Activated T-cell treated with anti-CD3 and anti-CD28 coated beads for 48 hours (primary cell): ENCODE data around the gene NKD2.
A peak's percentile ranks its signal among the peaks of the same experiment; 100 is the strongest.
"Not testable (repeated sequence)": the region's sequence is repeated elsewhere in the genome, so short reads cannot be mapped to it uniquely, and the experiment has no call there.

Source experiments
- DNase-seq: peaks from one replicate; pipeline ENCODE4 v3.0.0-alpha.2; 2020; ENCODE audit warnings: low read depth

NKD2 gene, protein sequence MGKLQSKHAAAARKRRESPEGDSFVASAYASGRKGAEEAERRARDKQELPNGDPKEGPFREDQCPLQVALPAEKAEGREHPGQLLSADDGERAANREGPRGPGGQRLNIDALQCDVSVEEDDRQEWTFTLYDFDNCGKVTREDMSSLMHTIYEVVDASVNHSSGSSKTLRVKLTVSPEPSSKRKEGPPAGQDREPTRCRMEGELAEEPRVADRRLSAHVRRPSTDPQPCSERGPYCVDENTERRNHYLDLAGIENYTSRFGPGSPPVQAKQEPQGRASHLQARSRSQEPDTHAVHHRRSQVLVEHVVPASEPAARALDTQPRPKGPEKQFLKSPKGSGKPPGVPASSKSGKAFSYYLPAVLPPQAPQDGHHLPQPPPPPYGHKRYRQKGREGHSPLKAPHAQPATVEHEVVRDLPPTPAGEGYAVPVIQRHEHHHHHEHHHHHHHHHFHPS

DNA sequence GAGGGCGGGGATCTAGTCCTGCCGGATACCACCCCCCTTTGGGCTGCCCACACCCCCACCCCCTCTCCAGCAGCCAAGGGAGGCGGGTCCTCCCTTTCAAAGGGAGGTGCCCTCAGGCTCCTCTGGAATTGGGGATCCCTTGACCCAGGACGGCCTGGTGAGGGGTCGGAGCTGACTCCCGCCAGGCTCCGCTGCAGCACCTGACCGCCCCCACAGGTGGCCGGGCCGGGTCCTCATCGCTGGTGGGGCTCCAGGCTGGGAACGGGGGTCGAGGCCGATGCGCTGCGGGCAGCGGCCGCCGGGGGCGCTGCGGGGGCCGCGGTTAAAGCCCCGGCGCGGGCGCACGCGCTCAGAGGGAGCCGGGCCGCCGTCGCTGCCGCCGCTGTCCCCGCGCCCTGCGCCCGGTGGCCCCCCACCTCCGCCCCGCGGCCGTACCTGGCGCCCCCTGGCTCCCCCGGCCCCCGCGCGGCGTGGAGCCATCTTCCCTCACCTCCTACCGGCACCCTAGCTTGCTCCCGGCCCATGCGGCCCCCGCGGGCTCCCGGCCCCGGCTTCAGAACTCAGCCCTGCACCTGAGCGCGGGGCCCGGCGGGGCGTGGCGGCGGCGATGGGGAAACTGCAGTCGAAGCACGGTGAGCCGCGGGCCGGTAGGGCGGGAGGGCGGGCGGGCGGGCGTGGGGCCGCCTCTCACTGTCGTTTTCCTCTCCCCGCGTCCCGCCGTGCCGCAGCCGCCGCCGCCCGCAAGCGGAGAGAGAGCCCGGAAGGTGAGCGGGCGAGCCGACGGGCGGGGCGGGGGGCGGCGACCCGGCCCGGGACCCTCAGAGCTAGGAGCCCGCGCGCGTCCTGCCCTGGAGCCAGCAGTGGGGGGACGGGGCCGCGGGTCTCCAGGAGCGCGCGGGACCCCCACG, at the start of gene NKD2:
Gene NKD2, plus strand, starts transcription at position 352 of the 908 bp plus-strand sequence. Its CDS starts 256 bp downstream, at position 608.
- peak; percentile 57 for DNase-seq

DNA sequence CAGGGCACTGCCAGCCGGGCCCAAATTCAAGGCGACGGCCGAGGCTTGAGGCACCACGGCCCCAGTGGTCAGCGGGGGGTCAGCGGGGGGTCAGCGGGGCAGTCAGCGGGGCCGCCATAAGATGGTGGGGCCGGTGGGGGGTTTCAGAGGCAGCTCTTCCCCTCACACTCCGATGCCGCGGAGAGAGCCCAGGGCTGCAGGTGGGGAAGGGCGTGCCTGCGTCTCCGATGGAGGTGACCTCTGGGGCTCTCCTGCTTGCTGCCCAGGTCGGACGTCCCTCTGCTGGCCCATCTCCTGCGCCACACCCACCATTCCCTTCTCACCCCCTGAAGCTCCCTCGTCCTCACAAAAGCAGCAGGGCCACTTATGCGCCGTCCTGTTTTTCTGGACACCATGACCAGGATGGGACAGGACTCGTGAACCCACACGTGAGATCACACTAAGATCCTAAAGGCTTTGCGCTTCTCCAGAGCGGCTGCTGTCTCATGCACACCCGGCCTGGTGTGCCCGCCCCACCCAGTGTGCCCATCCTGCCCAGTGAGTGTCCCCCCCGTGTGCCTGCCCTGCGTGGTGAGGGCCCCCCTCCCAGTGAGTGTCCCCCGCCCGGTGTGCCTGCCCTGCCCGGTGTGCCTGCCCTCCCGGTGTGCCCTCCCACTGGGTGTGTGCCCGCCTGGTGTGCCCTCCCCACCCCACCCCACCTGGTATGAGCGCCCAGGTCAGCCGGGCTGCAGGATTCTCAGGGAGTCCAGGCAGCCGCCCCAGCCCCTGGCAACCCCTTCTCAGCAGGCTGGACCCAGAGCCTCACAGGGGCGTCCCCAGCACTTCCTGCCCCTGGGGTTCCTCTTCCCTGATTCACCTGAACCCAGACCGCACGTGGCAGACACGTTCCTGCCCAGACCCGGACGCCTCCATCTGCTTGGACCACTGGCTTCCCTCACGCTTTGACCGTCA, 48.7 kb upstream of the NKD2 start:
- no peak for DNase-seq

DNA sequence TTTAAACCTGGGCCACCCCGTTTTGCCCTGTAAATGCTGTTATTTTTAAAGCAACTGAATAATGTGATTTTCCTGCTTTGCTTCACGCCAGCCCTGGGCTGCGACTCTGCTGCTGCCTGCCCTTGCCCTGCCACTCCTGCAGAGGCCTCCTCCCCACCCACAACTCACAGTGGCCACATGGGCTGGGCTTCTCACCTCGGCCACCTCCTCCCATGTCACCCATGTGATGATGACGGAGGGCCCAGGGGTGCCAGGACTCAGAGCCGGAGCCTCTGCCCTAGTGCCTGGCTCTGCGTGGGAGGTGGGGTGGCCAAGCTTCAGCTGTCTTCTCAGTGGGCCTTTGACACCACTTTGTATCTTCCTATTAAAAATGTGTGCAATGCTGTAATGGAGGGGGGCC, 48.1 kb upstream of the NKD2 start:
- DNase-seq = no peak

DNA sequence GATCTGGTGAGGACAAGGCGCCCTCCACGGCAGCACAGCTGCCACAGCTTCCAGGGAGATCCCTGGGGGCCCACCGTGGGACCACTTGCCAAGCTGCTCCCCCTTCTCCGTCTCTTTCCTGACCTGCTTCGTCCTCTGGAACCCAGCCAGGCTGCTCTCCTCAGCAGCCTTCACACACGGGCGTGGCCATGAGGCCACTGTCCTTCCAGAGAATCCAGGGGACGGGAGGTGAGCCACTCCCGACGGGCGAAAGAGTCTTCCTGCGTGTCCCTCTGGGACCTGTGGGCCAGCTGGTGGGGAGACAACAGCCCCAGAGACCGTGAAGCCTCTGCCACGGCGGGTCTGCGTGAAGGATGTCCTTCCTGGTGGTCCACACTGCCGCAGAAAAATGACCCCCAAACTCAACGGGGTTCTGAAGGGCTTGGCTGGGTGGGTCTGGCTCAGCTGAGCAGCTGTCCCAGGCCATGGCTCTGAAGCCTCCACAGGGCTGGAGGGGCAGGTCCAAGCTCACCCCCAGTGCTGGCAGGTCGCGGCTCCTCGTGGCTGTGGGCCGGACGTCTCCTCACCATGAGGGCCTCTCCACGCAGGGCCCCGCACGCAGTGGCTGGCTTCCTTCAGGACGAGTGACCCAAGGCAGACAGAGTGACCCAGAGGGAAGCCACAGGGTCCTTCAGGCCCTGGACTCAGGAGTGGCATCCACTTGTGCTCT, 47.4 kb upstream of the NKD2 start:
- no peak for DNase-seq

DNA sequence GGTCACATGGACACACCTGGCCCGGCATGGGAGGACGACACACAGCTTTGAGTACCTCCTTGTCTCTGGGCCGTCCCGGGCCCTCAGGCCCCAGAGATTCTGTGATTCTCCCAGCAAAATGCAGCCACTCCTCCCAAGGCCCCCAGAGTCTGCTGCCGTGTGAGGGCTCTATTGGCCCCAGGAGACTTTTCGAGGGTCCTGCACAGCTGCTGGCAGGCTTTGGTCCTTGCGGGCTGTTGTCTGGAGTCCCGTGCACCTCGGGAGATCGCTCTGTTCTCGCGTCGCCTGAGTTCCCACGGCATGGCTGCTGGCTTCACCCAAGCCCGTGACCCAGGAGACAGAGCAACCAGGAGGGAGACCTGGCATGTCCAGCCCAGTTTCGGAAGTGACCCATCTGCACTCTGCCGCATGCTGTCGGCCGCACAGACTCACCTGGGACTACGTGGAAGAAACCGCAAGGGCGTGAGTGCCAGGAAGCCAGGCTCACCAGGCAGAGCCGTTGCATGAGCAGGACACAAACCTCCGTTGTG, 46.8 kb upstream of the NKD2 start:
- no peak for DNase-seq

DNA sequence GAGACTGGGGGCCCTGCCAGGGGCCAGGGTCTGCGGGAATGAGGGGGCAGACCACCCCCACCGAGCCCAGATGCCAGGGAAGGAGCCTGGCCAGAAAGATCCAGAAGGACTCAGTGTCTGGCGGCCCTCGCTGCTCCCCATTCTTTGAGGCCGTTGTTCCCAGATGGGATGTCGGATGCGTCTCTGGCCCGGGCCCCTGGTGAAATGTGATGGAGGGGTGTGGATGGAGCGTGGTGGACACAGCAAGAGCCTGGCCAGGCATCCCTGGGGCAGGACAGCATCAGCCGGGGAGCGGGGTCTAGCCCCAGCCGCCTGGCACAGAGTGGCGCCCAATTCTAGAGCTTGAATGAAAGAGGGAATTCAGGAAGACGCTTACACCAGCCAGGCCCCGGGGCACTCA, 46.2 kb upstream of the NKD2 start:
- DNase-seq = no peak

DNA sequence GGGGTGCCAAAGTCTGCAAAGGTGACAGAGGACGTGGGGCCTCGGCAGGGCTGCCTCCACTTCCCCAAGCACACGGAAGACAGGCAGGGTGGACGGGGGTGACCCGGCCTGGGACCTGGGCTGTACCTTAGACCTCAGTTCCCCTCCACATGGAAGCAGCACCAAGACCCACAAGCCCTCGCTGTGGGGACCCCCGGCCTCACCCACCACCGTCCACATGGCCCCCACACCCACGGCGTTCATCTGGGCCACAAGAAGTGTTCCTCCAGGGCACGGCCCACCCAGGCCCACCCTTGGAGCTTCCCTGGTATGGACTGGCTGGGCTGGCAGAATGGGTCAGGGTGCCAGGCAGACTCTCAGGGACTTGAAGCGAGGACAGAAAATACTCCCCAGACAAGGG, 45.8 kb upstream of the NKD2 start:
- DNase-seq = no peak

DNA sequence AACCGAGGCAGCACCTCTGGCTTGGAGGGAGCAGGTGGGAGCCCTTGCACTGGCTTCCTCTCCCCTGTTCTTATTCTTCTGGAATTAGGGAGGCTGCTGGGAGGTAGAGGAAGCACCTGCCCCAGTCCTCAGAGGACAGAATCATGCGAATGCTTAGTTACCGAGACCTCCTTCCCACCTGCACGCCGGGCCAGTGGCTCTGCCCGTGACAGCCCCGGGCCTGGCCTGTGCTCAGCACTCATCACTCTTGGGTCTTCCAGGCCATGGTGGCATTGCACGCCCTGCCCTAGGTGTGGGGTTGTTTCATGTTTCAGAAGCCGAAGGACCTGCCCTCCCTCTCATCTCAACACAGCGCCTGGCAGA, 45.3 kb upstream of the NKD2 start:
- DNase-seq = no peak

DNA sequence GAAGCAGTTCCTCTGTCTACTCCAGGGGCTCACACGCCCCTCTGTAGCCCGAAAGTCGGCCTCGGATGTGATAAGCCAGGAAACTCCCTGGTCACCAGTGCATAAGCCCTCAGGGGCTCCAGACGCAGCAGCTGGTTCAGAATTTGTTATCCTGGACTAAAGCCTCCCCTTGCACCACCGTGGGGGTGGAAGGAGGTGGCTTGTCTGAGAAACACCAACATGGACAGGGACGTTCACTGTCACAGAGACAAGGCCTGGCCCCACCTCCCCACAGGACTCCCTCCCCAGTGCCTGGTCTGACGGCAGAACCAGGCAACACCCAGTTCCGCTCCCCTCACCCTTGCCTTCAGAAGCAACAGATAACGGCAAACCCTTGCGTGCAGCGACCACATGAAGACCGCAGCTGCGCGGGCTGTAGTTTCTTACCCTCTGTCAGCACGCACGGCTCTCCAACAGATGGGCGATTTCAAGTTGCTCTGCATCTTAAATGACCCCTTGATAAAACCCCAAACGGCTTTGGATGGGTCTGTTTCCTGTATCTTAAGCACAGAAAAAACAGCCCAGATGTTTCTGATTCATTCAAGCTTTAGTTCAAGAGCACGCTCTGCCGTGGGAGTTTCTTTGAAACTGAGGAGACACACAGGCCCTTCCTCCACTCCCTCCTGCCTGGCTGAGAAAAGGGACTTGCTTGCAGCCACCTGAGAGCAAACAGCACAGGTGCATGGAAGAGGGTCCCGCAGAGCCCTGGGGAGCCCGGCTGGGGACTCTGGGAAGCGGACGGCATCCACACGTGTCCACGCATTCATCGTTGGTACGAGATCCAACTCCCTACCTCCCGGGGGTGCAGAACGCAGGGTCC, 44.7 kb upstream of the NKD2 start:
- peak; percentile 42 for DNase-seq

DNA sequence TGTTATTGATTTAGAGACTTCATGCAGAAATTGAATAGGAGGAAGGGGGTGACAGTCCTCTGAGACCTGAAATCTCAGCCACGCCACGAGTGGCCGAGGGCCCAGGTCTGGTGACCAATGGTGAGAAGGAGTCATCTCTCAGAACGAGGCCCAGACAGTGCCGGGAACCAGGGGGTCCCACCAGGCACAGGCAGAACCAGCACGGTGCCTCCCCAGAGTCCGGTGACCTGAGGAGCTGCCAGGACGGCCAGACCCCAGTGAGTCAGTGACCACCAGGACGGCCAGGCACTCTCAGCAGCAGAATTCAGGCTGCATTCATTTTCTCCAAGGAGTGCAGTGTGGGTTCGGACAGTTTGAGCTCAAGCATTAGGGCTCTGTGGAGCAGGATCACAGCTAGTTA, 43.8 kb upstream of the NKD2 start:
- DNase-seq = no peak

DNA sequence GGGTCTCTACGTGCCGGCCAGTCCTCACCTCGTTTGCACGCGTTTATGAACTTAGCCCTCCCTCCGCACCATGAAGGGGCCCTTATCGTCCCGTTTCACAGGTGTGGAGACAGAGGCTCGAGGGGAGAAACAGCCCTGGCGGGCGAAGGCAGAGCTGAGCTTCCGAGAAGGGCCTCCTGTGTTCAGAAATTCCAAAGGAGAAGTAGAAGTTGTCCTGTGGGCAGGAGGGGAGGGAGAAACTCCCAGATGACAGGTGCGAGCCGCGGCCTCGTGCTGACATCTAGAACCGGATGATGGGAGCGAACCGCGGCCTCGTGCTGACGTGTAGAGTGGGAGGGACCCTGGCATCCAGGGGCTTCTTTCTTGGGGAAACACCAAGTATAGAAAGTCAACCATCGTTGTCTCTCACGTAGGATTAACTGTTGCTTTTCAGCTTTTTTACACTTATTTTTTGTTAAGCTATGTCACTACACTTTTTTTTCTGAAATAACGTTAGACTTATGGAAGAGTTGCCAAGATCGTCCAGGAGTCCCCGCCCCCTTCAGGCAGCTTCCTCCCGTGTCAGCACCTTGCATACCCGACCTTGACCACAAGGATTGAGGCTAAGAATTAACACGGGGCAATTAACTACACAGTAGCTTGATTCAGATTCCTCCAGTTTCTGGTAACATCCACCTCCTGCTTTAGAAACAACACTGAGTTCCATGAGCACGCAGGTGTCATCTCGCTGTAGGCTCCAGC, 42.8 kb upstream of the NKD2 start:
- no peak for DNase-seq

DNA sequence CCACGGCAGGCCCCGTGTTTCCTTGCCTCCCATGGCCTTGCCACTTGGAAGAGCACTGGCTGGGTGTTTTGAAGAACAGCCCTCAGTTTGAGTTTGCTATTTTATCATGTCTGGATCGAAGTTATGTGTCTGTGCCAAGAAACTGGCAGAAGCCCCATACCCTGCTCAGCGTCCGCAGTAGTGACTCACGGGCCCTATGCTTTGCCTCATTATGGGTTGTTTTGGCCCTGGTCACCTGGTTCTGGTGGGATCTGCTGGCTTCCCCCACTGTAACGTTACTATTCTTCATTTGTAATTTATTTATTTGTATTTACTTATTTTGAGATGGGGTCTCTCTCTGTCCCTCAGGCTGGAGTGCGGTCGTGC, 42.3 kb upstream of the NKD2 start:
- DNase-seq = no peak

DNA sequence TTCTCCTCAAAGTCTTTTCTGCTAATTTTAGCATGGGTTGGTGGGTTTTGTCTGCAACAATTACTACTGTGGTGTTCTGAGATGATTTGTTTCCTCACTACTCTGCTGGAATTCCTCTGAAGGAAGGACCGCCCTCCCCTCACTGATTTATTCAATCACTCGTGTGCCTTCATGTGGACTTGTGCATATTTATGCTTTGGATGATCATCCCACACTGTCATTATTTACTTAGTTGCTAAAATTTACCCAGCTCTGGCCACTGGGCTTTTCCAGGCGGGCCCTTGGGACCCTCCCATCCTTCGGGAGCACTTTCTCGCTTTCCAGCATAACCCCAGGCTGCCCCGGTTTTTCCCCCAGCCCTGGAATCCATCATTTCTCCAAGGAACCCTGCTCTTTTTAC, 41.7 kb upstream of the NKD2 start:
- DNase-seq = no peak

DNA sequence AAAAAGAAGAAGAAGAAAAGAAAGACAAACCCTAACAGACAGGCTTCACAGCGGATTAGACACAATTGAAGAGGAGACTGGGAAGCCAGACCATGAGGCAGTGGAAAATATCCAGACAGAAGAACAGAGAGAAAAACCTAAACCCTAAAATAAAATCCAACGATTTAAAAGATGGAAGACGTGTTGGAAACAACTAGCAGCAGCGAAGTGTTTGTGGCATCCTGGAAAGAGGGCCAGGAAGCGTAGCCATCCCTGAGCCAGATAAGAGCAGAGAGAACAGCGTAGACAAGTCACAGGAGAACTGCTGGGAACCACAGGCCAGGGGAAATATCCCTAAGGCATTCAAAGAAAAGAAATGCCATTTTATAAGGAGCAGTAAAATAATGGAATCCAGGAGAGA, 39.7 kb upstream of the NKD2 start:
- DNase-seq = no peak

DNA sequence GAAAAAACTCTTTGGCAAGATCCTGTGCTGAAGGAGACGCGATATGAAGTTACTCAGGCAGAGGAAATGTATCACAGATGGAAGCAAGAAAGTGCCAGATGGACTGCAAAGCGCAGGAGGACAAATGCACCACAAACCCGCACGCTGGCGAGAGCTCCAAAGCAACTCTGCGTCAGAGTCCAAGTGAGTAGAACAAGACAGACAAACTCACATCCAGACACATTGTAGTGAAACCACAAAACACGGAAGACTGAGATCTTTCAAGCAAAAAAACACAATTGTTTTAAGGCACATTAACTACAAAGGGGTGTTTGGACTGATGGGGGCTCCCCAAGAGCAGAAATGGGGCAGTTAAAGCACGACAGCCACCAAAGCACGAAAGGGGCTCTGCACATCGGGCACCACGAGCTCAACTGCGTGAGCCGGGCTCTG, 39.2 kb upstream of the NKD2 start:
- DNase-seq = no peak

DNA sequence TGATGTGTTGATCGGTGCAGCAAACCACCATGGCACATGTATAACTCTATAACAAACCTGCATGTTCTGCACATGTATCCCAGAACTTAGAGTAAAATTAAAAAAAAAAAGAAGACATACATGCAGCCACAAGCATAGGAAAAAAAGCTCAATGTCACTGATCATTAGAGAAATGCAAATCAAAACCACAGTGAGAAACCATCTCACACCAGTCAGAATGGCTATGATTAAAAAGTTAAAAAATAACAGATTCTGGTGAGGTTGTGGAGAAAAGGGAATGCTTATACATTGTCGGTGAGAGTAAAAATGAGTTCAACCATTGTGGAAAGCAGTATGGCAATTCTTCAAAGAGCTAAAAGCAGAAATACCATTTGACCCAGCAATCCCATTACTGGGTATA, 36.0 kb upstream of the NKD2 start:
- not testable (repeated sequence) for DNase-seq

DNA sequence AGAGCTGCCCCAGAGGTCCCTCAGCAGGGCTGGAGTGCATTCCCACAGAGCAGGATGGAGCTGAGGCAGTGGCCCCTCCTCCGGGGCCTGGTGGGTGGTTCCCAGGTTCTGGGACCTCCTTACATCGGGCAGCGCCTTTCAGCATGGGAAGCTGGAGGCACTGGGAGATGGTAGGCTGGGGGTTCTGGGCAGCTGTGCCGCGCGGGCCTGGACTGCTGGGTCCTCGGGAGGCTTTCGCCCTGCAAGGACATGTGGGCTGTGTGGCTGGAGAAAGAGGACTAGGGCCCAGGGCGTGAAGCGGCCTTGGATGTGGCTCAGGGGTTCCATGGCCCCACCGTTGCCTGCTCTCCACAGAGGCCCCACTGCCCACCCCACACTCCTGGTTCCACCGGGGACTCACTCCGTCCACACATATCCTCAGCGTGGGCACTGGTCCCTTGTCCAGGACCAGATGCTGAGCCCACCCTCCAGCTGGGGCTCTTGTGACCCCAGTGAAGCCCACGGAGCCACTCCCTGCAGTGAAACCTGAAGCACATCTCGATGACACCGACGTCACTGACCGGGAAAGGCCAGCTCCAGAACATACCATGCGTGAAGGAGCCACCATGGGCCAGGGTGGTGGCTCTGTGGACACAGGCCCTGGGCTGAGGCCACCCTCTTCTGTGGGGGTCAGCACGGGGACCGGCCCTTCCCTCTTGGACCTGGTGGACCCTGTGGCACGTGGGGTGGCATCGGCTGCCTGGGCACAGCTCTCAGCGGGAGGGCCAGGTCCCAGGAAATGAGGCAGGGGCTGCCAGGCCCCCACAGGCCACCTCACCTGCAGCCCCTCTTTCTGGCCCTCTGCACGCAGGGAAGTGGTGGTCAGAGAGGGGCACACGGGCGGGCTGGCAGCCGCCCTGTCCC, 31.5 kb upstream of the NKD2 start:
- DNase-seq = no peak

DNA sequence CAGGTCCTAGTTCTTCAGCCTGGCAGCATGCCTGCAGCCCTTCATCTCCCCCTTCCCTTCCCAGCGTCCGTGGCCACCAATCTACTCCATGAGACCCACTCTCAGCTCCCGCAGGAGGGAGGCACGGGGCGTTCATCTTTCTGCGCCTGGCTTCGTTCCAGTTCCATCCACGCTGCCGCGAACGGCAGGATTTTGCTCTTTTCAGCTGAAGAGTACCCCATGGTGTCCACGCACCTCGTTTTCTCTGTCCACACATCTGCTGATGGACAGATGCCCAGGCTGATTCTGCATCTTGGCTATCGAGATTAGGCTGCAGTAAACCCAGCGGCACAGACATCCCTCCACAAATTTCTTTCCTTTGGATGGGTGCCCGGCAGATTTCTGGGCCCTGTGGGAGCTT, 30.5 kb upstream of the NKD2 start:
- no peak for DNase-seq
